ENCODE data around the gene HSD17B2.

DNA sequence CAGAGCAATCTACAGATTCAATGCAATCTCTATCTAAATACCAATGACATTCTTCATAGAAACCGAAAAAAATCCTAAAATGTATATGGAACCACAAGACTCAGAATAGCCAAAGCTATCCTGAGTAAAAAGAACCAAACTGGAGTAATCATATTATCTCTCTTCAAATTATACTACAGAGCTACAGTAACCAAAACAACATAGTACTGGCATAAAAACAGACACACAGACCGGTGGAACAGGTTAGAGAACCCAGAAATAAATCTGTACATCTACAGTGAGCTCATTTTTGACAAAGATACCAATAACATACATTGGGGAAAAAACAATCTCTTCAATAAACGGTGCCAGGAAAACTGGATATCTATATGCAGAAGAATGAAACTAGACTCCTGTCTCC lies 89.6 kb downstream of the HSD17B2 start:
- TF ChIP-seq, protein P1, sequence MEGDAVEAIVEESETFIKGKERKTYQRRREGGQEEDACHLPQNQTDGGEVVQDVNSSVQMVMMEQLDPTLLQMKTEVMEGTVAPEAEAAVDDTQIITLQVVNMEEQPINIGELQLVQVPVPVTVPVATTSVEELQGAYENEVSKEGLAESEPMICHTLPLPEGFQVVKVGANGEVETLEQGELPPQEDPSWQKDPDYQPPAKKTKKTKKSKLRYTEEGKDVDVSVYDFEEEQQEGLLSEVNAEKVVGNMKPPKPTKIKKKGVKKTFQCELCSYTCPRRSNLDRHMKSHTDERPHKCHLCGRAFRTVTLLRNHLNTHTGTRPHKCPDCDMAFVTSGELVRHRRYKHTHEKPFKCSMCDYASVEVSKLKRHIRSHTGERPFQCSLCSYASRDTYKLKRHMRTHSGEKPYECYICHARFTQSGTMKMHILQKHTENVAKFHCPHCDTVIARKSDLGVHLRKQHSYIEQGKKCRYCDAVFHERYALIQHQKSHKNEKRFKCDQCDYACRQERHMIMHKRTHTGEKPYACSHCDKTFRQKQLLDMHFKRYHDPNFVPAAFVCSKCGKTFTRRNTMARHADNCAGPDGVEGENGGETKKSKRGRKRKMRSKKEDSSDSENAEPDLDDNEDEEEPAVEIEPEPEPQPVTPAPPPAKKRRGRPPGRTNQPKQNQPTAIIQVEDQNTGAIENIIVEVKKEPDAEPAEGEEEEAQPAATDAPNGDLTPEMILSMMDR (IDR thresholded peaks at IDR 0.05; ENCODE audit: low read length): no peak
- TF ChIP-seq EZH2 (IDR thresholded peaks at IDR 0.05; ENCODE audit: borderline replicate concordance, low read length): no peak
